UCSD-AML1 (cell line): ENCODE results near the gene ACADVL.

ENCODE experiments used
- DNase-seq: peaks from one replicate; lab custom pipeline; 2025; ENCODE audit not compliant: unreplicated experiment; lab: John Stamatoyannopoulos, UW

Gene ACADVL

GRCh38 chr17:7191069-7191468, 28.7 kb upstream of the ACADVL start:
- DNase-seq: no peak

GRCh38 chr17:7191571-7192270, 28.0 kb upstream of the ACADVL start:
- DNase-seq: no peak

- no peak for DNase-seq
These were observed 27.3 kb upstream of the ACADVL start for GRCh38 chr17:7192271-7192937.

- no peak for DNase-seq
These were observed 23.8 kb upstream of the ACADVL start for GRCh38 chr17:7195971-7196370.

GRCh38 chr17:7196651-7197401, 22.9 kb upstream of the ACADVL start:
- no peak for DNase-seq

- DNase-seq: no peak
These were observed 16.3 kb upstream of the ACADVL start for GRCh38 chr17:7203391-7203790.

- no peak for DNase-seq
These were observed 15.4 kb upstream of the ACADVL start for GRCh38 chr17:7204336-7204735.

GRCh38 chr17:7204828-7205461, 14.8 kb upstream of the ACADVL start:
- DNase-seq: no peak

GRCh38 chr17:7205561-7205960, 14.2 kb upstream of the ACADVL start:
- no peak for DNase-seq

- no peak for DNase-seq
These were observed 12.4 kb upstream of the ACADVL start for GRCh38 chr17:7207120-7208001.

- no peak for DNase-seq
These were observed 11.6 kb upstream of the ACADVL start for GRCh38 chr17:7208027-7208571.

GRCh38 chr17:7208754-7209460, 10.8 kb upstream of the ACADVL start:
- DNase-seq: no peak

- no peak for DNase-seq
These were observed 8.1 kb upstream of the ACADVL start for GRCh38 chr17:7211491-7212273.

GRCh38 chr17:7213895-7214299, 5.8 kb upstream of the ACADVL start:
- peak; percentile 79 for DNase-seq

GRCh38 chr17:7214300-7215135, 5.2 kb upstream of the ACADVL start:
- DNase-seq: peak; percentile 98

- DNase-seq: no peak
These were observed 4.6 kb upstream of the ACADVL start for GRCh38 chr17:7215136-7215638.

GRCh38 chr17:7215652-7216180, 4.0 kb upstream of the ACADVL start:
- DNase-seq: no peak
